D721Med (cell line): ENCODE measurements around the gene ANKRD31.

Source experiments
- DNase-seq: peaks from one replicate; pipeline ENCODE4 v3.0.0; 2011; ENCODE audit warnings: low spot score; ENCODE audit not compliant: insufficient read length
- FAIRE-seq: peaks from 2 replicates; lab custom pipeline; 2011; peaks lifted over from hg19 to GRCh38; lab: Jason Lieb, UNC
- TF ChIP-seq, protein P1 (sequence below): IDR thresholded peaks from 2 replicates; pipeline ENCODE4 v1.5.1; 2012; ENCODE audit warnings: mild to moderate bottlenecking, control low read depth; ENCODE audit not compliant: insufficient read depth; ENCODE audit errors: missing control alignments

ANKRD31 gene

DNA sequence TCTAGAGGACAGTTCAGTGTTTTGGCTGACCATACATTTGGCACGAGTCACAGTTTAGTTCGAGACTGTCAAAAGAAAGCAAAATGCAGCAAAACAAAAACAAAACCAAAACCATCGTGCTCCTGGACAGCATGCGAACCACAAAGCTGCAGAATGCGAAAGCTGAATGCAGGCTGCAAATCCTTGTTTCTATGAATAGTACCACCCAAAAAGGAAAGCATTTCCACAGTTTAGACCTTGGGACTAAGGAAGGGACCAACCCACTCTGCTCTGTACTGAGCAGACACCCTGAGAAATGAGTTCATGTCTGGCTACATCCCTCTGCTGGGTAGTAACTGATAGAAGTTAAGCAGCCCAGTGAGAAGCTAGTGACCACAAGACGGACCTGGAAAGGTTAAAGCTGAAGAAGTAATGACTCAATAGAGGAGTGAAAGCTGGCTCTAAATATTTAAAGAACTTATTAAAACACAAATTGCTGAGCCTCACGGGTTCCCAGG, 188.2 kb downstream of the ANKRD31 start:
- DNase-seq (no peak), FAIRE-seq (no peak)
- TF ChIP-seq, protein P1, sequence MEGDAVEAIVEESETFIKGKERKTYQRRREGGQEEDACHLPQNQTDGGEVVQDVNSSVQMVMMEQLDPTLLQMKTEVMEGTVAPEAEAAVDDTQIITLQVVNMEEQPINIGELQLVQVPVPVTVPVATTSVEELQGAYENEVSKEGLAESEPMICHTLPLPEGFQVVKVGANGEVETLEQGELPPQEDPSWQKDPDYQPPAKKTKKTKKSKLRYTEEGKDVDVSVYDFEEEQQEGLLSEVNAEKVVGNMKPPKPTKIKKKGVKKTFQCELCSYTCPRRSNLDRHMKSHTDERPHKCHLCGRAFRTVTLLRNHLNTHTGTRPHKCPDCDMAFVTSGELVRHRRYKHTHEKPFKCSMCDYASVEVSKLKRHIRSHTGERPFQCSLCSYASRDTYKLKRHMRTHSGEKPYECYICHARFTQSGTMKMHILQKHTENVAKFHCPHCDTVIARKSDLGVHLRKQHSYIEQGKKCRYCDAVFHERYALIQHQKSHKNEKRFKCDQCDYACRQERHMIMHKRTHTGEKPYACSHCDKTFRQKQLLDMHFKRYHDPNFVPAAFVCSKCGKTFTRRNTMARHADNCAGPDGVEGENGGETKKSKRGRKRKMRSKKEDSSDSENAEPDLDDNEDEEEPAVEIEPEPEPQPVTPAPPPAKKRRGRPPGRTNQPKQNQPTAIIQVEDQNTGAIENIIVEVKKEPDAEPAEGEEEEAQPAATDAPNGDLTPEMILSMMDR: no peak

DNA sequence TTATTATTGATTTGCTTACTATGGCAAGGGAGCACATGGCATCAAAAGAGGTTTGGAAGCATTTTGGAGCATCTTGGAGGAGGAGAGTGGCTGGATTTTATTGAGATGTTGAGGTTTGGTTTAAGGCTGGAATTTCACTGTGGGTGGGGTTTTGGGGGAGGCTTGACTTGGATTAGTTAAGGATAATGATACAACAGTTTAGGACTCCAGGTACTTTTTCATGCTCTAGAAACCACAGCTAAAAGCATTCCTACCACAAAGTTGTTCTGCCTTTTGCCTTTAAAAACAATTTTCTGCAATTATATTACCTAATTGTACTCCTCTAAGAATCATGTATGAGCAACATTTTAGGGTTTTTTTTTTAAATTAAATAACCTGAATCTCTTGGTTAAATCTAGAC, 189.3 kb downstream of the ANKRD31 start:
- FAIRE-seq (no peak), DNase-seq (no peak)
- TF ChIP-seq, protein P1: no peak

DNA sequence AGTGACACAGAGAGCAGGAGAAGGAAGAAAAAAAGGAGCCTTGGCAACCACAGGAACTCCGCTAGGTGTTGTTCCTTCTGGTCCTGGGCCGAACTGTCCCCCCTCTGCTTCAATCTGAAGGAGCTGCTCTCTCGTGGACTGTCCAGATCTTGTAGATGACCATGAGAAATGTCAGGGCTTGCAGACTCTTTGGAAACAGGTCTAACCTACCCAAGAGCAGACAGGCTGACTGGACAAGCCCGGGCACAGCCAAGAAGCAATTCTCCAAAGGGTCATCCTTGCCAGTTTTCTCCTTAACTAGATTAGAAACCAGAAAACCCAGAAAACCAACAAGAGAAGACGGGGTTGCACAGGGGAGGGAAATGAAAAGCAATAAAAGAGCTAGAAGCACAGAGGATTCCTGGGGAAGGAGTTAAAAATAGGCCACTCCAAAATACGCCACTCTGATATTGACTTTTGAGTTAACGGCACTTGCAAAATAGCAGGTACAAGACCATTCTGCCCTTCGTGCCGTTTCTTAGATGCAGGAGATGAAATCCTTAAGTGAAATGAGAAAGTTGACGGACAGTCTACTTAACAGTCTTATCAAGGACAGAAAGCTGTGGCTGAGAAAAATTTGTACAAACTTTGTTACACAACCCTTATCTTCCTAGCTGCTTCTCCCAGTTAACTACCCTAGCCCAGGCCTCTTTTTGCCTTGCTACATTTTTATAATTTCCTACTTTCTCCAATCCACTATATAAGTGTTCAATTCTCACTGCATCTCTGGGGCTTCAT, 190.1 kb downstream of the ANKRD31 start:
- TF ChIP-seq, protein P1: no peak
- DNase-seq (no peak), FAIRE-seq (no peak)

DNA sequence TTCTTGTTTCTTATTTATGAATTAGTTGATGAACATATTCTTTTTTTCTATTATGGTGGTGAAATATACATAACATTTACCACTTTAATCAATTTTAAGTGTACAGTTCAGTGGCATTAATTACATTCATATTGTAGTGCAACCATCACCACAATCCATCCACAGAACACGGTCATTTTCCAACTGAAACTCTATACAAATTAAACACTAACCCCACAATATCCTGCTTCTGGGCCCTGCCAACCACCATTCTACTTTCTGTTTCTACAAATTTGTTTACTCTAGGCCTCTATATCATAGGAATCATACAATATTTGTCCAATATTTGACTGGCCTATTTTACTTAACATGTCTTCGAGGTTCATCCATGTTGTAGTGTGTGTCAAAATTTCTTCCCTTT, 191.6 kb downstream of the ANKRD31 start:
- TF ChIP-seq, protein P1: no peak
- FAIRE-seq: no peak
- no peak for DNase-seq

DNA sequence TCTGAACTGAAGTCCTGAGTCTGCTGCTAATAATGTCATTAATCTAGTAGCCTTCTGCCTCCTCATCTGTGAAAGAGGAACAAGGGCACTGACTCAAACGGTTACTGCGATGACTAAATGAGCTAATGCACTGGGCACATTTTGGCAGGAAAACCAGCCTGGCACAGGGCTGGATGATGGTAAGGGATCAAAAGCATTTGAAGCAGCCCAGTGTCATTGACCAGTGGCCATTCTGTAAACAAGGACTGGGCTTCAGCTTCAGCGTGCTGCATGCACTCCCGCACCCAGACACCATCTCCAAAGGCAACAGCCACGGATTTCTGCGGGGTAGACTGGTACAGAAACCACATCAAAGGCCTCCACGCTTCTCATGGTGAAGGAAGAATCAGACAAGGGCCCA, 192.3 kb downstream of the ANKRD31 start:
- no peak for FAIRE-seq
- no peak for DNase-seq
- TF ChIP-seq, protein P1: no peak

DNA sequence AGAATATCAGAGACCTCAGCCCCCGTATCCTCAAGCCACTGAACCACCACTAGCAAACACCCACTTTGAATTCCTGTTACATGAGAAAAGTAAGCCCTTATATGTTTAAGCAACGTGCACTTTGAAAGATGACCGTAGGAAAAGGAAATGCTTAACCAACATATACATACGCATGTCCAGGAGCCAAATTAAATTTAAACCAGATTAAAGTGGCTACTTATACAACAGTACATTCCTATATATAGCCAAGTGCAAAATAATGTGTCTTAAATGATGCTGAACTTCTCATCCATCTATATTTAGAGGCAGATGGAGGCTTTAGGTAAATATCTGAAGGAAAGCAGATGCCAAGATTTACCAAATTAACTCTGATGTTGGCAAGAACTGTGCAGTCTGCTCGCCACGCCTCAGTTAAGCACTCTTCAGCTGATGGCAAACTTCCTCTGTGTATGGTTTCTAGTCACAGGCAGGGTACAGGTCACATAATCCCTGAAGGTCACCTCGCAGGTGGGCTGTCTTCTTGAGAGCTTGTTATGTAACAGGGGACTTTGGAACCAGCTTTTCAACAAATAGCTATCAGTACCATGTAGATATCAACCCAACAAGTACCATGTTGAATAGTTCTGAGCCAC, 192.9 kb downstream of the ANKRD31 start:
- TF ChIP-seq, protein P1: no peak
- DNase-seq: no peak
- FAIRE-seq: no peak

DNA sequence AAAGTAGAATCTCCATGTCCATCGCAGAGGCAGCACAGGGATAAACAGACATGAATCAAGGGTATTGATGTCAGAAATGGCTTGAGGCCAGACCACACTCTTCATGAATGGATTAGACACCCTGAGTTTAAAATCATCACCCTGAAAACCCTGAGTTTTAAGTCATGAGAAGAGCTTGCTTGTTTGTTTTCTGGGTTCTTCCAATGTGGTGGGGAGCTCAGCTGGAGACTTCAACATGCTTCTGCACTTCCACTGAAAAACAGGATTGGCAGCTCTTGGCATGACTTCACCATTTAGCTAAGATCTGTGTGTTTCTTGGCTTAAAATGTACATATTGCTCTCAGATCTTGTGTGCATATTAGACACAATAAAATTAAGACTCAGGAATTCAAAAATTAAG, 194.2 kb downstream of the ANKRD31 start:
- no peak for FAIRE-seq
- DNase-seq: no peak
- TF ChIP-seq, protein P1: no peak
